IMR-90 (cell line): ENCODE data around the gene CTRB1. TPM values are rescaled to one million over a fixed set of nuclear protein-coding genes. Genes with fewer than 3 reads are reported as not detected.

Experiments
- ATAC-seq: fragments of 200-7000 bp; cut with Tn5 transposase; 2 replicates; pipeline ENCODE4 v1.9.1; 2020; ENCODE audit warnings: low read depth, mild to moderate bottlenecking, moderate library complexity
- BruUV-seq: library from RNA; stranded (reverse); fragments of 400-500 nt; replicated peaks from 2 replicates; lab custom pipeline; 2021; lab: Mats Ljungman, UMichigan
- CTCF ChIA-PET: fragments of 300-600 bp; formaldehyde crosslinking; extraction: SDS; loops from one replicate; lab custom pipeline; 2021; ENCODE audit warnings: antibody characterized with exemption; lab: Yijun Ruan, JAX
- POLR2A ChIA-PET: fragments of 300-600 bp; sonication (Branson Sonifier 250); formaldehyde crosslinking; loops from one replicate; lab custom pipeline; 2022; ENCODE audit warnings: antibody characterized with exemption; ENCODE audit not compliant: unreplicated experiment; lab: Charles Lee
- DNase-seq: peaks from one replicate; pipeline ENCODE4 v3.0.0; 2013
- H2AFZ ChIP-seq: replicated peaks from 2 replicates; pipeline ENCODE3; 2013; ENCODE audit warnings: low read length, mild to moderate bottlenecking; ENCODE audit not compliant: poor library complexity
- H2AK5ac ChIP-seq: 2 replicates; pipeline ENCODE4 v1.6.1; 2013; ENCODE audit warnings: low read depth, low read length, inconsistent platforms
- H2AK9ac ChIP-seq: replicated peaks from 2 replicates; pipeline ENCODE3; 2013; ENCODE audit warnings: mild to moderate bottlenecking, low read depth, low read length, moderate library complexity; ENCODE audit not compliant: poor library complexity
- H2BK120ac ChIP-seq: 2 replicates; pipeline ENCODE4 v1.6.1; 2013; ENCODE audit warnings: low read depth, low read length, inconsistent platforms
- H2BK15ac ChIP-seq: 3 replicates; pipeline ENCODE4 v1.6.1; 2013; ENCODE audit warnings: low read depth, low read length, inconsistent platforms
- H2BK20ac ChIP-seq: 2 replicates; pipeline ENCODE4 v1.6.1; 2013; ENCODE audit warnings: low read depth, mild to moderate bottlenecking, inconsistent platforms, low read length, moderate library complexity
- H2BK5ac ChIP-seq: 2 replicates; pipeline ENCODE4 v1.6.1; 2013; ENCODE audit warnings: mild to moderate bottlenecking, low read depth, low read length, inconsistent platforms; ENCODE audit not compliant: poor library complexity, severe bottlenecking
- H3K14ac ChIP-seq: replicated peaks from 2 replicates; pipeline ENCODE4 v1.6.1; 2013; ENCODE audit warnings: low read depth, low read length, inconsistent platforms
- H3K18ac ChIP-seq: 2 replicates; pipeline ENCODE4 v1.6.1; 2013; ENCODE audit warnings: low read depth, low read length, control low read depth
- H3K23ac ChIP-seq: 2 replicates; pipeline ENCODE4 v1.6.1; 2013; ENCODE audit warnings: low read depth, low read length, inconsistent platforms
- H3K27ac ChIP-seq: 2 replicates; pipeline ENCODE4 v1.5.1; 2013; ENCODE audit warnings: mild to moderate bottlenecking, control low read depth, low read length; ENCODE audit not compliant: insufficient read depth
- H3K27me3 ChIP-seq: 2 replicates; pipeline ENCODE4 v1.6.1; 2013; ENCODE audit warnings: low read length; ENCODE audit not compliant: control insufficient read depth, insufficient read depth
- H3K36me3 ChIP-seq: 2 replicates; pipeline ENCODE4 v1.6.1; 2013; ENCODE audit warnings: low read length, mixed read lengths; ENCODE audit not compliant: control insufficient read depth, insufficient read depth
- H3K4ac ChIP-seq: 2 replicates; pipeline ENCODE4 v1.6.1; 2013; ENCODE audit warnings: low read depth, low read length, inconsistent platforms
- H3K4me1 ChIP-seq: 2 replicates; pipeline ENCODE4 v1.6.1; 2013; ENCODE audit warnings: low read length, mixed read lengths; ENCODE audit not compliant: control insufficient read depth, insufficient read depth
- H3K4me2 ChIP-seq: 2 replicates; pipeline ENCODE4 v1.6.1; 2013; ENCODE audit warnings: low read depth, mild to moderate bottlenecking, control low read depth, low read length, moderate library complexity
- H3K4me3 ChIP-seq: 2 replicates; pipeline ENCODE4 v1.5.1; 2013; ENCODE audit warnings: low read depth, mild to moderate bottlenecking, control low read depth, low read length, moderate library complexity; ENCODE audit not compliant: insufficient read depth
- H3K56ac ChIP-seq: 2 replicates; pipeline ENCODE4 v1.6.1; 2013; ENCODE audit warnings: low read length, inconsistent platforms; ENCODE audit not compliant: insufficient read depth; ENCODE audit errors: extremely low read depth
- H3K79me1 ChIP-seq, 2 experiments: 2 replicates each; pipeline ENCODE4 v1.6.1; 2013; ENCODE audit warnings: low read length in 2 of 2, inconsistent platforms in 1 of 2, low read depth in 1 of 2
- H3K9ac ChIP-seq: 2 replicates; pipeline ENCODE4 v1.6.1; 2013; ENCODE audit warnings: low read depth, low read length, control low read depth
- H3K9me1 ChIP-seq: 2 replicates; pipeline ENCODE4 v1.6.1; 2013; ENCODE audit warnings: low read length, inconsistent platforms; ENCODE audit not compliant: insufficient read depth
- H3K9me3 ChIP-seq: 2 replicates; pipeline ENCODE4 v1.6.1; 2013; ENCODE audit warnings: low read length; ENCODE audit not compliant: control insufficient read depth, insufficient read depth
- H4K20me1 ChIP-seq: 2 replicates; pipeline ENCODE4 v1.6.1; 2013; ENCODE audit warnings: low read length, inconsistent platforms; ENCODE audit not compliant: insufficient read depth
- H4K5ac ChIP-seq: 2 replicates; pipeline ENCODE4 v1.6.1; 2013; ENCODE audit warnings: mild to moderate bottlenecking, low read depth, low read length, control low read depth
- H4K8ac ChIP-seq, 2 experiments: 2 replicates each; pipeline ENCODE4 v1.6.1; 2013; ENCODE audit warnings: low read depth in 2 of 2, low read length in 2 of 2, control low read depth in 1 of 2, inconsistent platforms in 1 of 2
- H4K91ac ChIP-seq: 2 replicates; pipeline ENCODE4 v1.6.1; 2013; ENCODE audit warnings: low read depth, low read length, inconsistent platforms; ENCODE audit not compliant: insufficient read depth
- CHD1 ChIP-seq: IDR thresholded peaks from 2 replicates; pipeline ENCODE4 v1.6.1; 2012; ENCODE audit warnings: low read depth, low read length, improper control_type of control experiment
- MAFK ChIP-seq: IDR thresholded peaks from 2 replicates; pipeline ENCODE4 v1.6.1; 2012; ENCODE audit warnings: low read depth, low read length, improper control_type of control experiment
- MAZ ChIP-seq: IDR thresholded peaks from 2 replicates; pipeline ENCODE4 v1.6.1; 2012; ENCODE audit warnings: low read depth, mild to moderate bottlenecking, low read length, improper control_type of control experiment, moderate library complexity, borderline replicate concordance
- RCOR1 ChIP-seq: IDR thresholded peaks from 2 replicates; pipeline ENCODE4 v1.6.1; 2012; ENCODE audit warnings: mild to moderate bottlenecking, low read length, improper control_type of control experiment; ENCODE audit not compliant: insufficient replicate concordance
- RFX5 ChIP-seq: IDR thresholded peaks from 2 replicates; pipeline ENCODE4 v1.8.0; 2012; ENCODE audit warnings: low read depth, mild to moderate bottlenecking, low read length, moderate library complexity
- WGBS, 2 experiments: methylation state at CpG; one replicate each; pipeline versions ENCODE4 v1.1.5 to v1.1.7; 2013; ENCODE audit warnings: missing lambda C conversion rate in 2 of 2; ENCODE audit not compliant: insufficient read length in 1 of 2; ENCODE audit errors: extremely low coverage in 2 of 2; 5-methylcytosine and 5-hydroxymethylcytosine counted together
- dilution Hi-C: fragments of 300-500 bp; cut with HindIII; formaldehyde crosslinking; loops from one replicate; pipeline ENCODE4 v1.14.3; 2018; ENCODE audit warnings: low sequenced_read_pairs; ENCODE audit not compliant: unreplicated experiment
- in situ Hi-C: fragments of 300-500 bp; cut with MboI; formaldehyde crosslinking; loops from 3 replicates; pipeline ENCODE4 v1.14.3; 2019; ENCODE audit warnings: low sequenced_read_pairs, inconsistent platforms, mixed read lengths
- intact Hi-C: fragments of 100-400 bp; cut with micrococcal nuclease; formaldehyde crosslinking; loops from 2 replicates; pipeline ENCODE4 v1.10.0; 2022
- polyA plus RNA-seq, 3 experiments: library from polyadenylated mRNA; depleted of rRNA; stranded (reverse); fragments of >200 nt; gene quantifications; 2 replicates each; pipeline ENCODE4 v1.2.3, GENCODE V29; 2012; ENCODE audit warnings: low replicate concordance in 1 of 3
- total RNA-seq: library from RNA; depleted of rRNA; stranded (reverse); fragments of >200 nt; gene quantifications from 2 replicates; pipeline ENCODE4 v1.2.3, GENCODE V29; 2012

Gene CTRB1
- total and polyA plus RNA-seq, 2 of the 4 experiments (the other 2 are of a cell fraction): not detected

- Histone ChIP-seq H3K9me1 (peaks cover 36% of the 10 kb centered on the region), H4K5ac (peak overlapping the region; percentile 86), H3K4ac (peak overlapping the region; percentile 98), H4K8ac (peak overlapping the region; percentile 92 to 94), H3K4me2 (peak overlapping the region; percentile 71), H3K9ac (peak overlapping the region; percentile 80), H3K14ac (peak overlapping the region; percentile 94), H2BK5ac (peak overlapping the region; percentile 99), H3K4me1 (peaks cover 73% of the 10 kb centered on the region), H3K79me1 (peaks cover 0 to 59% of the 10 kb centered on the region in 2 experiments; a peak in 3 of 4 replicates), H2BK120ac (peak overlapping the region; percentile 96), H3K9me3 (no peaks in the 10 kb centered on the region), H2BK20ac (peak overlapping the region; percentile 85), H4K91ac (peak overlapping the region; percentile 99), H3K27ac (peak overlapping the region; percentile 98), H2AK5ac (peak overlapping the region; percentile 99), H4K20me1 (peaks cover 81% of the 10 kb centered on the region), H3K27me3 (no peaks in the 10 kb centered on the region), H3K4me3 (no peak overlapping the region), H2AFZ (peak overlapping the region; percentile 76), H3K23ac (peak overlapping the region; percentile 99), H3K36me3 (no peaks in the 10 kb centered on the region), H2AK9ac (peak overlapping the region; percentile 99), H2BK15ac (peak overlapping the region; percentile 77; the same call in 2 of the 3 replicates), H3K56ac (peak overlapping the region; percentile 64), H3K18ac (peak overlapping the region; percentile 94)
- TF ChIP-seq RCOR1 (no peak), MAZ (peak; percentile 40; the same call in 1 of the 2 replicates), MAFK (no peak), CHD1 (no peak), RFX5 (no peak)
- ATAC-seq: peak; percentile 31
- peak; percentile 74 for DNase-seq
- dilution Hi-C loops (no loop called here), in situ Hi-C loops (no loop called here), intact Hi-C loops (loop anchor here (5.0 kb wide), 1 partner anchor 129 kb away; no protein-coding TSS in a partner anchor)
- no TSS peak for BruUV-seq
- ChIA-PET POLR2A (interaction anchor here (0.6 kb wide), 1 partner anchor 129 kb away, joined by 3 read pairs; no protein-coding TSS in a partner anchor), CTCF (no interaction called here)
- WGBS, 2 experiments: 48% methylated on average over 4 of the region's 15 CpGs; no CpG with 5 or more reads in 1 of the 2 experiments
These were observed 34.4 kb downstream of the CTRB1 start for GRCh38 chr16:75252946-75253911.
